GM23338 (cell line): ENCODE data around the gene PGM1. TPM values are rescaled to one million over a fixed set of nuclear protein-coding genes. Genes with fewer than 3 reads are reported as not detected.

ENCODE experiments used
- ATAC-seq: fragments of 200-7000 bp; cut with Tn5 transposase; 3 replicates; pipeline ENCODE4 v1.9.1; 2020
- DNase-seq: peaks from one replicate; pipeline ENCODE4 v3.0.0-alpha.2; 2015; ENCODE audit warnings: low spot score
- H2AFZ ChIP-seq: fragments of 200-600 bp; sonication (generic); 2 replicates; pipeline ENCODE4 v1.8.0; 2016; ENCODE audit warnings: antibody characterized with exemption, mild to moderate bottlenecking, moderate library complexity
- H3F3A ChIP-seq: fragments of 200-600 bp; sonication (generic); replicated peaks from 2 replicates; pipeline ENCODE4 v1.8.0; 2017; ENCODE audit warnings: antibody characterized with exemption, mixed run types, low read depth
- H3K27ac ChIP-seq: fragments of 200-600 bp; sonication (generic); 2 replicates; pipeline ENCODE4 v1.6.1; 2016; ENCODE audit warnings: low read depth
- H3K27me3 ChIP-seq: fragments of 200-600 bp; sonication (generic); 2 replicates; pipeline ENCODE4 v1.8.0; 2016; ENCODE audit warnings: mild to moderate bottlenecking, mixed run types, moderate library complexity; ENCODE audit not compliant: insufficient read depth
- H3K36me3 ChIP-seq: fragments of 200-600 bp; sonication (generic); 2 replicates; pipeline ENCODE4 v1.8.0; 2016; ENCODE audit warnings: mild to moderate bottlenecking; ENCODE audit not compliant: insufficient read depth
- H3K4me1 ChIP-seq: fragments of 200-600 bp; sonication (generic); 2 replicates; pipeline ENCODE4 v1.8.0; 2016; ENCODE audit warnings: mild to moderate bottlenecking, moderate library complexity; ENCODE audit not compliant: insufficient read depth
- H3K4me2 ChIP-seq: fragments of 200-600 bp; sonication (generic); 2 replicates; pipeline ENCODE4 v1.7.1; 2017; ENCODE audit warnings: mixed run types
- H3K4me3 ChIP-seq: fragments of 200-600 bp; sonication (generic); 2 replicates; pipeline ENCODE4 v1.6.1; 2016; ENCODE audit warnings: mixed run types
- H3K79me2 ChIP-seq: fragments of 200-600 bp; sonication (generic); replicated peaks from 2 replicates; pipeline ENCODE4 v1.8.0; 2017; ENCODE audit warnings: mild to moderate bottlenecking; ENCODE audit not compliant: insufficient read depth
- H3K9me2 ChIP-seq: fragments of 200-600 bp; sonication (generic); 2 replicates; pipeline ENCODE4 v1.8.0; 2017; ENCODE audit not compliant: insufficient read depth
- H4K20me1 ChIP-seq: fragments of 200-600 bp; sonication (generic); replicated peaks from 2 replicates; pipeline ENCODE4 v1.8.0; 2017; ENCODE audit warnings: mild to moderate bottlenecking; ENCODE audit not compliant: insufficient read depth
- H3K27ac Mint-ChIP-seq: 2 replicates; pipeline ENCODE4 v1.8.0; 2020; ENCODE audit warnings: inconsistent platforms, mild to moderate bottlenecking, moderate library complexity, mixed read lengths
- H3K27me3 Mint-ChIP-seq: 3 replicates; pipeline ENCODE4 v1.8.0; 2022; ENCODE audit warnings: low read depth, mild to moderate bottlenecking, moderate library complexity, mixed read lengths, inconsistent platforms; ENCODE audit not compliant: insufficient read depth, poor library complexity
- H3K36me3 Mint-ChIP-seq: 3 replicates; pipeline ENCODE4 v1.8.0; 2021; ENCODE audit warnings: low read depth, mild to moderate bottlenecking, inconsistent platforms, moderate library complexity, mixed read lengths
- H3K4me1 Mint-ChIP-seq: 3 replicates; pipeline ENCODE4 v1.8.0; 2020; ENCODE audit warnings: mild to moderate bottlenecking, inconsistent platforms, mixed read lengths
- H3K4me3 Mint-ChIP-seq: 3 replicates; pipeline ENCODE4 v1.8.0; 2021; ENCODE audit warnings: moderate library complexity, mild to moderate bottlenecking, inconsistent platforms, mixed read lengths
- H3K9me3 Mint-ChIP-seq: 3 replicates; pipeline ENCODE4 v1.8.0; 2020; ENCODE audit warnings: moderate library complexity, mild to moderate bottlenecking, inconsistent platforms, mixed read lengths
- CREB1 ChIP-seq: fragments of 250-450 bp; sonication (Bioruptor Pico); IDR thresholded peaks from 2 replicates; pipeline ENCODE4 v1.5.0; 2020; ENCODE audit warnings: low read depth, mild to moderate bottlenecking, moderate library complexity
- CTCF ChIP-seq, 2 experiments: fragments of 200-600 bp in 1 of 2; sonication (generic) in 1 of 2; conservative IDR thresholded peaks; 2 replicates each; pipeline versions ENCODE4 v1.5.1 to v1.6.1; 2016 to 2017; ENCODE audit warnings: antibody characterized with exemption in 2 of 2, low read depth in 2 of 2, mild to moderate bottlenecking in 2 of 2, moderate library complexity in 1 of 2
- EZH2phosphoT487 ChIP-seq: fragments of 200-600 bp; sonication (generic); IDR thresholded peaks from one replicate; pipeline ENCODE4 v1.8.1; 2018; ENCODE audit warnings: antibody characterized with exemption; ENCODE audit not compliant: unreplicated experiment
- JUNB ChIP-seq: IDR thresholded peaks from one replicate; pipeline ENCODE4 v1.6.1; 2016; ENCODE audit warnings: antibody characterized with exemption; ENCODE audit not compliant: unreplicated experiment
- POLR2AphosphoS5 ChIP-seq: IDR thresholded peaks from 2 replicates; pipeline ENCODE4 v1.6.1; 2016; ENCODE audit warnings: antibody characterized with exemption, low read depth
- REST ChIP-seq: IDR thresholded peaks from one replicate; pipeline ENCODE4 v1.6.1; 2018; ENCODE audit warnings: antibody characterized with exemption; ENCODE audit not compliant: unreplicated experiment
- ZNF114 ChIP-seq: fragments of 250-450 bp; sonication (Bioruptor Pico); IDR thresholded peaks from 2 replicates; pipeline ENCODE4 v1.5.0; 2020; ENCODE audit warnings: mild to moderate bottlenecking, moderate library complexity
- ZNF331 ChIP-seq: fragments of 250-450 bp; sonication (Bioruptor Pico); IDR thresholded peaks from 2 replicates; pipeline ENCODE4 v1.5.0; 2020; ENCODE audit warnings: low read depth, mild to moderate bottlenecking, moderate library complexity
- ZNF462 ChIP-seq: fragments of 250-450 bp; sonication (Bioruptor Pico); IDR thresholded peaks from 2 replicates; pipeline ENCODE4 v1.5.0; 2020; ENCODE audit warnings: mild to moderate bottlenecking, moderate library complexity
- polyA plus RNA-seq: library from polyadenylated mRNA; unstranded; fragments of >200 nt; fragmentation: Nextera tagmentation; extraction: Ambion mirVana; gene quantifications from 2 replicates; pipeline ENCODE4 v1.2.1, GENCODE V29; 2016
- total RNA-seq: library from RNA; depleted of rRNA; stranded (reverse); fragments of >200 nt; shearing (Covaris generic); gene quantifications from 2 replicates; pipeline ENCODE4 v1.2.3, GENCODE V29; 2014

PGM1 gene
- total and polyA plus RNA-seq, 2 experiments from 2014 or later: 20.9 to 71.9 TPM

GRCh38 chr1:63674865-63675419 lies 81.7 kb downstream of the PGM1 start:
- Histone ChIP-seq H3K27me3 (no peaks in the 10 kb centered on the region), H3K4me1 (no peaks in the 10 kb centered on the region; the same call in 1 of the 2 replicates), H3K4me2 (no peak overlapping the region), H3K9me2 (no peaks in the 10 kb centered on the region), H2AFZ (peak overlapping the region; percentile 45; the same call in 1 of the 2 replicates), H3K79me2 (no peaks in the 10 kb centered on the region), H4K20me1 (no peaks in the 10 kb centered on the region), H3F3A (no peaks in the 10 kb centered on the region), H3K27ac (no peak overlapping the region), H3K36me3 (no peaks in the 10 kb centered on the region), H3K4me3 (no peak overlapping the region)
- no peak for TF ChIP-seq ZNF114 (CRISPR knock-in tag)
- no peak for TF ChIP-seq REST
- TF ChIP-seq ZNF331 (CRISPR knock-in tag): no peak
- no peak for DNase-seq
- peaks cover 6% of the 10 kb centered on the region for H3K36me3 Mint-ChIP-seq
- ATAC-seq: peak; percentile 12; the same call in 2 of the 3 replicates
- H3K27me3 Mint-ChIP-seq: peaks cover 7% of the 10 kb centered on the region
- no peak overlapping the region for H3K27ac Mint-ChIP-seq
- H3K4me1 Mint-ChIP-seq: peaks cover 23% of the 10 kb centered on the region
- H3K9me3 Mint-ChIP-seq: peaks cover 13% of the 10 kb centered on the region
- no peak overlapping the region for H3K4me3 Mint-ChIP-seq

- Mint-ChIP-seq H3K36me3 (peaks cover 6% of the 10 kb centered on the region), H3K27me3 (peaks cover 6% of the 10 kb centered on the region), H3K4me1 (peaks cover 23% of the 10 kb centered on the region), H3K9me3 (peaks cover 13% of the 10 kb centered on the region), H3K4me3 (no peak overlapping the region), H3K27ac (no peak overlapping the region)
- peaks cover under 1% of the 10 kb centered on the region; the same call in 1 of the 2 replicates for H3K9me2 ChIP-seq
- H2AFZ ChIP-seq: peak overlapping the region; percentile 45; the same call in 1 of the 2 replicates
- H3K27me3 ChIP-seq: no peaks in the 10 kb centered on the region
- H3K79me2 ChIP-seq: no peaks in the 10 kb centered on the region
- no peaks in the 10 kb centered on the region for H4K20me1 ChIP-seq
- no peaks in the 10 kb centered on the region; the same call in 1 of the 2 replicates for H3K4me1 ChIP-seq
- DNase-seq: no peak
- H3K27ac ChIP-seq: no peak overlapping the region
- peak; percentile 16 for ATAC-seq
- H3K4me3 ChIP-seq: no peak overlapping the region
- H3K4me2 ChIP-seq: no peak overlapping the region
- no peaks in the 10 kb centered on the region for H3K36me3 ChIP-seq
- H3F3A ChIP-seq: no peaks in the 10 kb centered on the region
- no peak for TF ChIP-seq CTCF (conservative IDR thresholded peaks at IDR 0.05; ENCODE audit: low read depth in 2 of 2)
- TF ChIP-seq JUNB: no peak
- TF ChIP-seq ZNF462 (CRISPR knock-in tag): no peak
- no peak for TF ChIP-seq ZNF114 (CRISPR knock-in tag)
- TF ChIP-seq EZH2phosphoT487: no peak
- TF ChIP-seq ZNF331 (CRISPR knock-in tag): no peak
- TF ChIP-seq POLR2AphosphoS5: no peak
- TF ChIP-seq CREB1 (CRISPR knock-in tag): no peak
Observed at GRCh38 chr1:63675420-63675931, 82.3 kb downstream of the PGM1 start.
